K562 (cell line): ENCODE measurements around the gene TAOK2. TPM values are rescaled to one million over a fixed set of nuclear protein-coding genes. Genes with fewer than 3 reads are reported as not detected.

Experiments used
- ATAC-seq: fragments of 200-7000 bp; cut with Tn5 transposase; 3 replicates; pipeline ENCODE4 v1.9.1; 2020; ENCODE audit warnings: moderate library complexity
- BruUV-seq: library from RNA; stranded (reverse); fragments of 400-500 nt; replicated peaks from 2 replicates; lab custom pipeline; 2021; lab: Mats Ljungman, UMichigan
- CTCF ChIA-PET: fragments of 300-600 bp; formaldehyde crosslinking; extraction: SDS; loops from one replicate; lab custom pipeline; 2021; ENCODE audit warnings: low intra/inter-chr PET ratio; lab: Yijun Ruan, JAX
- POLR2A ChIA-PET: fragments of 300-600, 350-650 bp; sonication (Branson Sonifier 250); formaldehyde crosslinking; extraction: SDS; loops from one replicate; lab custom pipeline; 2021; ENCODE audit warnings: antibody characterized with exemption, inconsistent platforms; lab: Yijun Ruan, JAX
- DNase-seq, 4 experiments: peaks; one replicate each; pipeline versions ENCODE4 v3.0.0 to v3.0.0-alpha.2; 2011 to 2018; ENCODE audit warnings: low spot score in 3 of 4, mixed read lengths in 3 of 4; ENCODE audit errors: extremely low read depth in 1 of 4
- FAIRE-seq: peaks from 2 replicates; lab custom pipeline; 2011; peaks lifted over from hg19 to GRCh38; lab: Jason Lieb, UNC
- H2AFZ ChIP-seq: 2 replicates; pipeline ENCODE4 v1.6.0; 2011; ENCODE audit warnings: low read depth, low read length, control low read depth, inconsistent platforms
- H3K27ac ChIP-seq: fragments of 200-600 bp; 3 replicates; pipeline ENCODE4 v1.8.0; 2011; ENCODE audit warnings: low read depth, mild to moderate bottlenecking, control low read depth, inconsistent platforms, low read length, moderate library complexity, mixed read lengths; ENCODE audit errors: extremely low read depth
- H3K27me3 ChIP-seq, 2 experiments: fragments of 300-600 bp in 1 of 2; 2 replicates in 1 of 2; 3 replicates in 1 of 2; pipeline versions ENCODE4 v1.6.0 to v1.8.0; 2011; ENCODE audit warnings: inconsistent platforms in 2 of 2, low read length in 2 of 2, mild to moderate bottlenecking in 1 of 2, mixed read lengths in 1 of 2, moderate library complexity in 1 of 2; ENCODE audit not compliant: control insufficient read depth in 2 of 2, insufficient read depth in 2 of 2
- H3K36me3 ChIP-seq: fragments of 300-600 bp; 3 replicates; pipeline ENCODE4 v1.8.0; 2011; ENCODE audit warnings: mild to moderate bottlenecking, low read length, inconsistent platforms; ENCODE audit not compliant: control insufficient read depth, insufficient read depth
- H3K4me1 ChIP-seq, 2 experiments: fragments of 200-600 bp in 1 of 2; replicated peaks in 1 of 2; 2 replicates in 1 of 2; 3 replicates in 1 of 2; pipeline versions ENCODE4 v1.5.1 to v1.8.0; 2011; ENCODE audit warnings: inconsistent platforms in 2 of 2, low read length in 2 of 2, mild to moderate bottlenecking in 1 of 2, mixed read lengths in 1 of 2, moderate library complexity in 1 of 2; ENCODE audit not compliant: control insufficient read depth in 2 of 2, insufficient read depth in 2 of 2
- H3K4me2 ChIP-seq: 2 replicates; pipeline ENCODE4 v1.6.1; 2011; ENCODE audit warnings: low read length, control low read depth, inconsistent platforms, mixed read lengths; ENCODE audit not compliant: insufficient read depth
- H3K4me3 ChIP-seq: fragments of 200-600 bp; sonication (generic), shearing (Covaris generic); 2 replicates; pipeline ENCODE4 v1.5.1; 2016; ENCODE audit warnings: control low read depth, inconsistent platforms
- H3K79me2 ChIP-seq: fragments of 200-600 bp; 3 replicates; pipeline ENCODE4 v1.8.0; 2011; ENCODE audit warnings: low read length, inconsistent platforms; ENCODE audit not compliant: control insufficient read depth, insufficient read depth
- H3K9ac ChIP-seq, 2 experiments: 2 replicates each; pipeline versions ENCODE4 v1.6.0 to v1.6.1; 2011; ENCODE audit warnings: low read depth in 2 of 2, low read length in 2 of 2, control low read depth in 1 of 2, inconsistent platforms in 1 of 2, mild to moderate bottlenecking in 1 of 2, mixed read lengths in 1 of 2; ENCODE audit not compliant: insufficient read depth in 1 of 2
- H3K9me1 ChIP-seq: one replicate; pipeline ENCODE4 v1.6.0; 2011; ENCODE audit warnings: inconsistent platforms, mild to moderate bottlenecking, low read length, moderate library complexity; ENCODE audit not compliant: control insufficient read depth, insufficient read depth
- H3K9me3 ChIP-seq: replicated peaks from 2 replicates; pipeline ENCODE4 v1.5.1; 2011; ENCODE audit warnings: low read depth, low read length, inconsistent platforms; ENCODE audit not compliant: control insufficient read depth, insufficient read depth
- H4K20me1 ChIP-seq: replicated peaks from 2 replicates; pipeline ENCODE4 v1.6.1; 2011; ENCODE audit warnings: low read length, inconsistent platforms, mixed read lengths; ENCODE audit not compliant: control insufficient read depth, insufficient read depth
- KAT7 ChIP-seq: sonication (generic); formaldehyde crosslinking; IDR thresholded peaks from 2 replicates; pipeline ENCODE4 v1.8.0; 2022; ENCODE audit warnings: missing genetic modification reagents, mild to moderate bottlenecking, borderline replicate concordance
- POLR2G ChIP-seq: fragments of 200-400 bp; formaldehyde crosslinking; IDR thresholded peaks from 2 replicates; pipeline ENCODE4 v1.6.1; 2017; ENCODE audit warnings: low read depth, mild to moderate bottlenecking, antibody characterized with exemption, low read length, moderate library complexity
- RBFOX2 ChIP-seq: fragments of 200-400 bp; formaldehyde crosslinking; IDR thresholded peaks from 2 replicates; pipeline ENCODE4 v1.6.1; 2017; ENCODE audit warnings: low read depth, mild to moderate bottlenecking, low read length, moderate library complexity
- TGIF2 ChIP-seq: sonication (generic); formaldehyde crosslinking; IDR thresholded peaks from 2 replicates; pipeline ENCODE4 v1.8.1; 2022; ENCODE audit warnings: mild to moderate bottlenecking, missing genetic modification reagents, moderate library complexity
- WGBS: fragments of 100-300 bp; shearing (Covaris generic); methylation state at CpG from one replicate; pipeline ENCODE4 v1.1.6; 2016; ENCODE audit warnings: low coverage, mixed read lengths; ENCODE audit not compliant: insufficient coverage; ENCODE audit errors: missing lambda C conversion rate; 5-methylcytosine and 5-hydroxymethylcytosine counted together
- in situ Hi-C: fragments of 300-500 bp; cut with MboI; formaldehyde crosslinking; loops from 4 replicates; pipeline ENCODE4 v1.15.0; 2018; ENCODE audit warnings: inconsistent platforms, mixed read lengths
- intact Hi-C: fragments of 100-400 bp; cut with micrococcal nuclease; formaldehyde crosslinking; loops from 2 replicates; pipeline ENCODE4 v1.14.2; 2022
- polyA plus RNA-seq, 8 experiments: library from polyadenylated mRNA; depleted of rRNA in 4 of 8; stranded (reverse) in 5 of 8; unstranded in 3 of 8; fragments of >200 nt; fragmentation: Nextera tagmentation in 2 of 8; fragmentation: Illumina TruSeq in 1 of 8; extraction: Ambion mirVana in 2 of 8; extraction: Trizol in 1 of 8; gene quantifications; 2 replicates each; pipeline versions ENCODE4 v1.2.1 to v1.2.3, GENCODE V29; 2011 to 2014; ENCODE audit warnings: inconsistent platforms in 1 of 8, missing spikeins in 1 of 8
- total RNA-seq, 7 experiments: library from RNA; depleted of rRNA in 6 of 7; stranded (reverse); fragments of >200 nt in 6 of 7; fragmentation: Illumina TruSeq in 2 of 7; extraction: Trizol in 2 of 7; gene quantifications; 2 replicates each; pipeline versions ENCODE4 v1.2.1 to v1.2.3, GENCODE V29; 2011 to 2021; ENCODE audit warnings: low replicate concordance in 1 of 7
- TF ChIP-seq, protein P1 (sequence below): fragments of 200-600 bp; sonication (generic); IDR thresholded peaks from one replicate; pipeline ENCODE4 v1.6.1; 2012; ENCODE audit warnings: mild to moderate bottlenecking, low read depth, low read length, inconsistent platforms

The TAOK2 gene
- total and polyA plus RNA-seq, 9 of the 15 experiments (the other 6 are each of a cell fraction or from before 2014, with no cell fraction given): 0.10 to 41.8 (median 13.7) TPM

DNA sequence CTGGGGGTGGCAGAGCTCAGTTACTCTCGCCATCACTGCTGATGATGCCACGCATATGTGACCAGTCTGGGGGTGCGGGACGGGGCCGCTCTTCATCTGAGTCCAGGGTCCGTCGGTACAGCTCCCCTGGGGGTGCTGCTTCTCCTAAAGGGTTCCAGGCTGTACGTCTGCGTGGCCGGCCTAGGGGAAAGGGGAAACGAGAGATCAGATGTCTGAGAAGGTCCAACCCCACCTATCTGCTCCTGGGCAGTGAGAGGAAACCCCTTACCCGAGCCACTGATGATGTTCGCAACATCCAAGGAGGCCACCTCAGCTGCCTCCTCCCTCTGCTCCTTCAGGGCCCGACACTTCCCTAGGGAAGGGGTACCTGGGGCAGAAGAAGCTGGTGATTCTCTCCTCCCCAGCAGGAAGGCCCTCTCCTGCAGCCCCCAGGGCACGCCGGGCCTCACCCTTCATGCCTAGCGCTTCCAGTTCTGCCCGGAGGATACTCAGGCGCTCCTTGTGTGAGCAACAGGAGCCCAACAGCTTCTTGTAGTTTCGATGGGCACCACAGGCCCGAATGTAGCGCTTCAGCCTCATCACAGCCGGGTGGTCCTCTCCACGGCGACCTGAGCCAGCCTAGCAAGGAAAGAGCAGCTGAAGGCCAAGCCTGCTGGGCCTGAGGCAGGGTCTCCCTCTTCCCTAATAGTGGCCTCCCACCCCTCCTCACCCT lies 19.7 kb downstream of the TAOK2 start:
- Histone ChIP-seq H4K20me1 (no peaks in the 10 kb centered on the region), H3K9ac (peak overlapping the region in 1 of 2 experiments; percentile 63; a peak in 2 of 4 replicates), H3K36me3 (peaks cover 66% of the 10 kb centered on the region), H3K4me3 (no peak overlapping the region), H3K4me1 (peaks cover 16 to 49% of the 10 kb centered on the region in 2 experiments; a peak in 4 of 5 replicates), H3K27me3 (no peaks in the 10 kb centered on the region), H2AFZ (no peak overlapping the region), H3K27ac (no peak overlapping the region), H3K9me3 (no peaks in the 10 kb centered on the region), H3K4me2 (no peak overlapping the region), H3K9me1 (no peaks in the 10 kb centered on the region), H3K79me2 (peaks cover 15% of the 10 kb centered on the region)
- 91% methylated on average over 24 of the region's 25 CpGs for WGBS
- ChIA-PET CTCF (no interaction called here), POLR2A (interaction anchor here (0.5 to 4.2 kb wide), 10 partner anchors 11 to 305 kb away, joined by 3 to 20 read pairs (median 6); no protein-coding TSS in a partner anchor)
- FAIRE-seq (no peak), DNase-seq (no peak), ATAC-seq (no peak)
- no TSS peak for BruUV-seq
- in situ Hi-C loops (no loop called here), intact Hi-C loops (no loop called here)
- TF ChIP-seq TGIF2 (CRISPR knock-in tag): 0 out of 2 replicates have a peak, but pooled peaks have one; percentile 25
- 0 out of 2 replicates have a peak, but pooled peaks have one; percentile 48 for TF ChIP-seq KAT7 (CRISPR knock-in tag)
- peak; percentile 54; the same call in 1 of the 2 replicates for TF ChIP-seq RBFOX2
- peak; percentile 64 for TF ChIP-seq POLR2G
- TF ChIP-seq, protein P1, sequence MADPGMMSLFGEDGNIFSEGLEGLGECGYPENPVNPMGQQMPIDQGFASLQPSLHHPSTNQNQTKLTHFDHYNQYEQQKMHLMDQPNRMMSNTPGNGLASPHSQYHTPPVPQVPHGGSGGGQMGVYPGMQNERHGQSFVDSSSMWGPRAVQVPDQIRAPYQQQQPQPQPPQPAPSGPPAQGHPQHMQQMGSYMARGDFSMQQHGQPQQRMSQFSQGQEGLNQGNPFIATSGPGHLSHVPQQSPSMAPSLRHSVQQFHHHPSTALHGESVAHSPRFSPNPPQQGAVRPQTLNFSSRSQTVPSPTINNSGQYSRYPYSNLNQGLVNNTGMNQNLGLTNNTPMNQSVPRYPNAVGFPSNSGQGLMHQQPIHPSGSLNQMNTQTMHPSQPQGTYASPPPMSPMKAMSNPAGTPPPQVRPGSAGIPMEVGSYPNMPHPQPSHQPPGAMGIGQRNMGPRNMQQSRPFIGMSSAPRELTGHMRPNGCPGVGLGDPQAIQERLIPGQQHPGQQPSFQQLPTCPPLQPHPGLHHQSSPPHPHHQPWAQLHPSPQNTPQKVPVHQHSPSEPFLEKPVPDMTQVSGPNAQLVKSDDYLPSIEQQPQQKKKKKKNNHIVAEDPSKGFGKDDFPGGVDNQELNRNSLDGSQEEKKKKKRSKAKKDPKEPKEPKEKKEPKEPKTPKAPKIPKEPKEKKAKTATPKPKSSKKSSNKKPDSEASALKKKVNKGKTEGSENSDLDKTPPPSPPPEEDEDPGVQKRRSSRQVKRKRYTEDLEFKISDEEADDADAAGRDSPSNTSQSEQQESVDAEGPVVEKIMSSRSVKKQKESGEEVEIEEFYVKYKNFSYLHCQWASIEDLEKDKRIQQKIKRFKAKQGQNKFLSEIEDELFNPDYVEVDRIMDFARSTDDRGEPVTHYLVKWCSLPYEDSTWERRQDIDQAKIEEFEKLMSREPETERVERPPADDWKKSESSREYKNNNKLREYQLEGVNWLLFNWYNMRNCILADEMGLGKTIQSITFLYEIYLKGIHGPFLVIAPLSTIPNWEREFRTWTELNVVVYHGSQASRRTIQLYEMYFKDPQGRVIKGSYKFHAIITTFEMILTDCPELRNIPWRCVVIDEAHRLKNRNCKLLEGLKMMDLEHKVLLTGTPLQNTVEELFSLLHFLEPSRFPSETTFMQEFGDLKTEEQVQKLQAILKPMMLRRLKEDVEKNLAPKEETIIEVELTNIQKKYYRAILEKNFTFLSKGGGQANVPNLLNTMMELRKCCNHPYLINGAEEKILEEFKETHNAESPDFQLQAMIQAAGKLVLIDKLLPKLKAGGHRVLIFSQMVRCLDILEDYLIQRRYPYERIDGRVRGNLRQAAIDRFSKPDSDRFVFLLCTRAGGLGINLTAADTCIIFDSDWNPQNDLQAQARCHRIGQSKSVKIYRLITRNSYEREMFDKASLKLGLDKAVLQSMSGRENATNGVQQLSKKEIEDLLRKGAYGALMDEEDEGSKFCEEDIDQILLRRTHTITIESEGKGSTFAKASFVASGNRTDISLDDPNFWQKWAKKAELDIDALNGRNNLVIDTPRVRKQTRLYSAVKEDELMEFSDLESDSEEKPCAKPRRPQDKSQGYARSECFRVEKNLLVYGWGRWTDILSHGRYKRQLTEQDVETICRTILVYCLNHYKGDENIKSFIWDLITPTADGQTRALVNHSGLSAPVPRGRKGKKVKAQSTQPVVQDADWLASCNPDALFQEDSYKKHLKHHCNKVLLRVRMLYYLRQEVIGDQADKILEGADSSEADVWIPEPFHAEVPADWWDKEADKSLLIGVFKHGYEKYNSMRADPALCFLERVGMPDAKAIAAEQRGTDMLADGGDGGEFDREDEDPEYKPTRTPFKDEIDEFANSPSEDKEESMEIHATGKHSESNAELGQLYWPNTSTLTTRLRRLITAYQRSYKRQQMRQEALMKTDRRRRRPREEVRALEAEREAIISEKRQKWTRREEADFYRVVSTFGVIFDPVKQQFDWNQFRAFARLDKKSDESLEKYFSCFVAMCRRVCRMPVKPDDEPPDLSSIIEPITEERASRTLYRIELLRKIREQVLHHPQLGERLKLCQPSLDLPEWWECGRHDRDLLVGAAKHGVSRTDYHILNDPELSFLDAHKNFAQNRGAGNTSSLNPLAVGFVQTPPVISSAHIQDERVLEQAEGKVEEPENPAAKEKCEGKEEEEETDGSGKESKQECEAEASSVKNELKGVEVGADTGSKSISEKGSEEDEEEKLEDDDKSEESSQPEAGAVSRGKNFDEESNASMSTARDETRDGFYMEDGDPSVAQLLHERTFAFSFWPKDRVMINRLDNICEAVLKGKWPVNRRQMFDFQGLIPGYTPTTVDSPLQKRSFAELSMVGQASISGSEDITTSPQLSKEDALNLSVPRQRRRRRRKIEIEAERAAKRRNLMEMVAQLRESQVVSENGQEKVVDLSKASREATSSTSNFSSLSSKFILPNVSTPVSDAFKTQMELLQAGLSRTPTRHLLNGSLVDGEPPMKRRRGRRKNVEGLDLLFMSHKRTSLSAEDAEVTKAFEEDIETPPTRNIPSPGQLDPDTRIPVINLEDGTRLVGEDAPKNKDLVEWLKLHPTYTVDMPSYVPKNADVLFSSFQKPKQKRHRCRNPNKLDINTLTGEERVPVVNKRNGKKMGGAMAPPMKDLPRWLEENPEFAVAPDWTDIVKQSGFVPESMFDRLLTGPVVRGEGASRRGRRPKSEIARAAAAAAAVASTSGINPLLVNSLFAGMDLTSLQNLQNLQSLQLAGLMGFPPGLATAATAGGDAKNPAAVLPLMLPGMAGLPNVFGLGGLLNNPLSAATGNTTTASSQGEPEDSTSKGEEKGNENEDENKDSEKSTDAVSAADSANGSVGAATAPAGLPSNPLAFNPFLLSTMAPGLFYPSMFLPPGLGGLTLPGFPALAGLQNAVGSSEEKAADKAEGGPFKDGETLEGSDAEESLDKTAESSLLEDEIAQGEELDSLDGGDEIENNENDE: no peak
